Astrocyte of the cerebellum (primary cell): ENCODE data around the gene CAMTA1.

Experiments
- DNase-seq: peaks from one replicate; pipeline ENCODE4 v3.0.0-alpha.2; 2011; ENCODE audit warnings: low read depth
- H3K4me3 ChIP-seq: 2 replicates; pipeline ENCODE4 v1.5.1; 2011; ENCODE audit warnings: mild to moderate bottlenecking, low read depth, low read length, moderate library complexity
- in situ Hi-C: cut with HindIII; loops from 2 replicates; pipeline ENCODE4 v1.10.0; 2017; ENCODE audit warnings: low sequenced_read_pairs
- TF ChIP-seq, protein P1 (sequence below): IDR thresholded peaks from 2 replicates; pipeline ENCODE4 v1.5.1; 2012; ENCODE audit warnings: low read length, low read depth, moderate library complexity, mild to moderate bottlenecking; ENCODE audit errors: missing control alignments

Gene CAMTA1

DNA sequence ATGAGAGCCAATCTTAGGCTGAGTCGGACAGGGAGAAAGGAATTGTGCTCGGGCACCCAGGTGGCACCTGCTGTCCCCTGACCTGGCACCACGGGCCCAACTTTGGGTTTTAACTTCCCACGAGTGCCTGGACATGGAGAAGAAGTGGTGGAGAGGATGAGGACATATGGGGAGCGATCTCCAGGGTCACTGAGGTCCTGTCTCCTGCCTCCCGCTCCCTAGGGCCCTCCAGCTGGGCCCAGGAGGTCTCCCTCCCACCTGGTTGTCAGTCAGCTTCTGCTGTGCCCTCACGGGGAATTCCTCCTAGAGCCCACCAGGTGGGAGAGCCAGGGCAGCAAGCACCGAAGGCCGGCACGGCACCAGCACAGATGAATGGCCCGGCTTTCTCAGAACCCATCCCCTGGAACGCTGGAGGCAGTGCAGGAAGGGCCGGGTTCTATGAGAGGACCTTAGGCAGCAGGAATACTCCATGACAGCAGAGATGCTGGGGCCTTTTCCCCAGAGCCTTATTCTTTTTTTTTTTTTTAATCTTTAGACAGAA lies 435.5 kb downstream of the CAMTA1 start:
- H3K4me3 ChIP-seq = no peak overlapping the region
- DNase-seq = no peak
- TF ChIP-seq, protein P1, sequence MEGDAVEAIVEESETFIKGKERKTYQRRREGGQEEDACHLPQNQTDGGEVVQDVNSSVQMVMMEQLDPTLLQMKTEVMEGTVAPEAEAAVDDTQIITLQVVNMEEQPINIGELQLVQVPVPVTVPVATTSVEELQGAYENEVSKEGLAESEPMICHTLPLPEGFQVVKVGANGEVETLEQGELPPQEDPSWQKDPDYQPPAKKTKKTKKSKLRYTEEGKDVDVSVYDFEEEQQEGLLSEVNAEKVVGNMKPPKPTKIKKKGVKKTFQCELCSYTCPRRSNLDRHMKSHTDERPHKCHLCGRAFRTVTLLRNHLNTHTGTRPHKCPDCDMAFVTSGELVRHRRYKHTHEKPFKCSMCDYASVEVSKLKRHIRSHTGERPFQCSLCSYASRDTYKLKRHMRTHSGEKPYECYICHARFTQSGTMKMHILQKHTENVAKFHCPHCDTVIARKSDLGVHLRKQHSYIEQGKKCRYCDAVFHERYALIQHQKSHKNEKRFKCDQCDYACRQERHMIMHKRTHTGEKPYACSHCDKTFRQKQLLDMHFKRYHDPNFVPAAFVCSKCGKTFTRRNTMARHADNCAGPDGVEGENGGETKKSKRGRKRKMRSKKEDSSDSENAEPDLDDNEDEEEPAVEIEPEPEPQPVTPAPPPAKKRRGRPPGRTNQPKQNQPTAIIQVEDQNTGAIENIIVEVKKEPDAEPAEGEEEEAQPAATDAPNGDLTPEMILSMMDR = no peak
- in situ Hi-C loops = no loop called here

DNA sequence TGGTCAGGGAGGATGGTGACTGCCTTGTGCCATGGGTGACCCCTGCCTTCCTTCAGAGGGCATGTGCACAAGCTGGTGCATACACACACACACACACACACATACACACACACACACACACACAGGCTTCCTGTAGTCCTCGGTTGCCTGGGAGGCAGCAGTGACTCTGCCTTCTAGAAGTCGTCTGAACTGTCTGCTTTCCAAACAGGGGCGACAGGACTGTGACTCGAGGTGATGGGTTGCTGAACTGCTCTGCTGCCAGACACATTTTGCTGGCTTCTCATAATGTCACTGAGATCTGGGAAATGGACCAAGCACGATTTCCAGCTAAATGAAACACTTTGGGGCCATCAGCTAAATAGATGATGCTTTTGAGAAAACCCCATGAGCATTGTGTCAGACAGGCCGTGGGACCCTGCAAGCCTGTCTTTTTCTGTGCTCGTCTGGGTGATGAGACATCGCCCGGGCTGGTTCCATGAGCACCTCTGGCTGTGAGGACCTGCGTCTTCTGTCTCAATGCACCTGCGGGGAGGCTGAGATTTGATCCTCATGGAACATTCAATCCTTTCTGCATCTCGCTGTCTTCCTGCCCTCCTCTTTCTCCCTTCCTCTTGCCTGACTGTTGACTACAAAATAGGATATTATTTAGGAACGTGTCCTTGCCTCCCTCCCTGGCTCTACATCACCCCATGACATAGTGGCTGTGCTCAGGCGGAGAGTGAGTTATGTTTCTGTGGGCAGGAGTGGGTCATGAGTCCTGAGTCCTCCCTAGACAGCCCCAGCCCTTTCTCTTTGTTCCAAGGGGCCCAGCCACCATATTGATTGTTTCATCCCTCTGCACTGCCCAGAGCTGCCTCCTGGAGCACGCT lies 436.8 kb downstream of the CAMTA1 start:
- no peak overlapping the region for H3K4me3 ChIP-seq
- no peak for DNase-seq
- in situ Hi-C loops = no loop called here
- TF ChIP-seq, protein P1 = no peak

DNA sequence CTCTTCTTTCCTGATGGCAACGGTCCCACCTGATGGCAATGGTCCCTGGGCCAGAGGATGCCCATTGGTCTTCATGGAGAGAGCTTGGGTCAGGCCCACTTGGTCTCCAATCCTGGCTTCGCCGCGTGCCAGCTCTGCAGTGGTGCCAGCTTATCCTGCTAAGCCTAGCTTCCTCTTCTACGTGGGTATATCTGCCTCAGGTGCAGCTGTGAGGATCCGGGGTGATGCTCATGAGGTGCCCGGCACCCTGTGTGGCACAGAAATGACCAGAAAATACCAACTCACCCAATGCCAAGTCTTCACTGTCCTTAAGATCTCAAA lies 437.4 kb downstream of the CAMTA1 start:
- H3K4me3 ChIP-seq = no peak overlapping the region
- DNase-seq = no peak
- TF ChIP-seq, protein P1 = no peak
- in situ Hi-C loops = no loop called here

DNA sequence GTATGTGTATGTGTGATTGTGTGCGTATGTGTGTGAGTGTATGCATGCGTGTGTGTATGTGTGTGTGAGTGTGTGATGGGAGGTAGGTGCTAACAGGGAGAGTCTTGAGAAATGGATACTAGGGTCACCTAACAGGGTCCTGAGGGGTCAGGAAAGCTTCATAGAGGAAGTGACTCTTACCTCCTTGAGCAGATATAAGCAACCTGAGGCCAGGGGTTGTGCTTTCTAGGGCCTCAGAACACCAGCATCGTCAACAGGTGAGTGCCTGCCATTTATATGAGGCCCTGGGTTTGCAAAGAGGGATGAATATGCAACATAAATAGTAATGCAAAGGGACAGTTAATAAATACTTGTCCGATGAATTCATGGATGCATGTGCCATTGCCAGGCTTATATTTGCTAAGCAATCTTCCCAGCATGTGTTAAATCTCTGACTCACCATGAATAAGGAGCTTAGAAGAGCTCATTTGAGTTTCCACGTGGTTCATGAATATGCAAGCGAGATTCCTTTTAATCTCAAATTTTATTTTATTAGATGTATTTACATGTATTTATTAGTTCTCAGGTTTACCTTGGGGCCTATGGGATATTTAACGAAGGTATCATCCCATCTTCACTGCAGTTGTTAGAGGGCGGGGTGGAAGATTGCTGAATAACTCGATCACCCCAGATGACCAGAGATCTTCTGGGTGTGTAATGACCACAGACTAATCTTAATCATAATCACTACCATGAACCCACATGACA lies 438.3 kb downstream of the CAMTA1 start:
- TF ChIP-seq, protein P1 = no peak
- in situ Hi-C loops = no loop called here
- DNase-seq = peak; percentile 77
- no peak overlapping the region for H3K4me3 ChIP-seq

DNA sequence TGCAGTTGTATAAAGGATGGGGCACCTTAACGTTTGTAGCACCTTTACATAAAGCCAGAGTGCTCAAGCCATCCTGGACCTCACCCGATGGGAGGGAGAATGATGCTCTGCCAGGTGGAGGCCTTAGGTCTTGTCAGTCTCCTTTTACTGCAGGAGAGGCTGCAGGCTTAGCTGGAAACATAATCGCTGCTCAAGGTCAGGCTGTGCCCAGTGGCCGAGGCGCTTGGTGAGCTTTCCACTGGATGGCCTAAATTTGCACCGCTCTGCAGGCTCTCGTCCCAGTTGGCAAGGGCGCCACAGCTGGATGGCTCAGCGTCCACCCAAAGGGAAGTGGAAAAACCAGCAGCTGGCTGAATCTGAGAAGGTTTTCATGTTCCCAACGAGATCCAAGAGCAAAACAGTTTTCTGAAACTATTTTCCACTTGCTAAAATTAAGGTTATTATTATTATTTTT lies 438.9 kb downstream of the CAMTA1 start:
- in situ Hi-C loops = no loop called here
- TF ChIP-seq, protein P1 = no peak
- no peak for DNase-seq
- H3K4me3 ChIP-seq = no peak overlapping the region

DNA sequence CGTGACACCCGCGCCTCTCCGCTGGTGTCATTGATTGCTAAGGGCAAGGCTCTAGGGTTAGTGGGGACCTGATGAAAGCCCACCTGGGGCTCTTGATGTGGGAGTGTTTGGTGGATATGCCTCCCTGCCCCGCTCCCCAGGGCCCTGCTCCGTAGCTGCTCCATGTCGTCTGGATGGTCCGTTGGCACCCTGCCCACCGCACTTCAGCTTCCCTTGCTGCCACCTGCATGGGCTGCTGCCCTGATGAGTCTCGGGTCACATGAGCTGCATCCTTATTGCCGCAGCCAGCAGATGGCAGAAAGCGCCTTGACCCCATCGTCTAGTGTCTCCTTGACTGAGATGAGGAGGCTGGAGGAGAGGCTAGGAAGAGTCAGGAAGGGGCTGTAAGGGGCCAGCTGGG lies 439.4 kb downstream of the CAMTA1 start:
- in situ Hi-C loops = no loop called here
- TF ChIP-seq, protein P1 = no peak
- H3K4me3 ChIP-seq = no peak overlapping the region
- DNase-seq = no peak
